GM21447 (cell line): ENCODE measurements around the gene FLG2.
"Not testable (repeated sequence)": the region's sequence is repeated elsewhere in the genome, so short reads cannot be mapped to it uniquely, and the experiment has no call there.

Experiments
- ATAC-seq: cut with Tn5 transposase; IDR thresholded peaks from one replicate; pipeline ENCODE4 v1.9.1; 2021; ENCODE audit not compliant: unreplicated experiment

FLG2 gene

GRCh38 chr1:152313319-152313801 is 46.4 kb downstream of the FLG2 start:
- no peak for ATAC-seq

GRCh38 chr1:152312169-152312568 is 47.6 kb downstream of the FLG2 start:
- ATAC-seq = not testable (repeated sequence)

- ATAC-seq = no peak
Measured at GRCh38 chr1:152309955-152310354, 49.9 kb downstream of the FLG2 start.

- ATAC-seq = not testable (repeated sequence)
Measured at GRCh38 chr1:152309320-152309901, 50.4 kb downstream of the FLG2 start.

- not testable (repeated sequence) for ATAC-seq
Measured at GRCh38 chr1:152308758-152309157, 51.0 kb downstream of the FLG2 start.

- ATAC-seq = not testable (repeated sequence)
Measured at GRCh38 chr1:152307970-152308369, 51.8 kb downstream of the FLG2 start.

- not testable (repeated sequence) for ATAC-seq
Measured at GRCh38 chr1:152306123-152306522, 53.7 kb downstream of the FLG2 start.

GRCh38 chr1:152304773-152305172 is 55.0 kb downstream of the FLG2 start:
- ATAC-seq = not testable (repeated sequence)

- not testable (repeated sequence) for ATAC-seq
Measured at GRCh38 chr1:152303139-152303872, 56.5 kb downstream of the FLG2 start.
